Lung microvascular endothelial cell (primary cell): ENCODE results near the gene SIK1. TPM values are rescaled to one million over a fixed set of nuclear protein-coding genes. Genes with fewer than 3 reads are reported as not detected.
"Not testable (repeated sequence)": the region's sequence is repeated elsewhere in the genome, so short reads cannot be mapped to it uniquely, and the experiment has no call there.

Experiments
- DNase-seq, 2 donors: peaks; one replicate each; pipeline versions ENCODE4 v3.0.0 to v3.0.0-alpha.2; 2010; ENCODE audit warnings: low read depth in 2 of 2
- total RNA-seq: library from RNA; depleted of rRNA; stranded (reverse); fragments of >200 nt; gene quantifications from 2 replicates; pipeline ENCODE4 v1.2.1, GENCODE V29; 2014

The SIK1 gene
- total RNA-seq, 1 donor from 2014 or later = 4.0 TPM

- DNase-seq = not testable (repeated sequence)
Observed at GRCh38 chr21:43440835-43441727, 14.2 kb upstream of the SIK1 start.

GRCh38 chr21:43439316-43440075 is 12.6 kb upstream of the SIK1 start:
- not testable (repeated sequence) for DNase-seq

GRCh38 chr21:43436272-43436671 is 9.3 kb upstream of the SIK1 start:
- not testable (repeated sequence) for DNase-seq

GRCh38 chr21:43433340-43434136 is 6.6 kb upstream of the SIK1 start:
- DNase-seq = not testable (repeated sequence)

GRCh38 chr21:43430830-43431416 is 4.0 kb upstream of the SIK1 start:
- DNase-seq = not testable (repeated sequence)

GRCh38 chr21:43428964-43429363 is 2.0 kb upstream of the SIK1 start:
- DNase-seq = not testable (repeated sequence)

- DNase-seq = not testable (repeated sequence)
Observed at GRCh38 chr21:43427242-43427559, 270 bp upstream of the SIK1 start.

- not testable (repeated sequence) for DNase-seq
Observed at GRCh38 chr21:43426004-43426403, 927 bp downstream of the SIK1 start.

GRCh38 chr21:43419475-43419874 is 7.5 kb downstream of the SIK1 start:
- DNase-seq = not testable (repeated sequence)

- not testable (repeated sequence) for DNase-seq
Observed at GRCh38 chr21:43414576-43414975, 12.4 kb downstream of the SIK1 start.

- DNase-seq = not testable (repeated sequence)
Observed at GRCh38 chr21:43412020-43412788, 14.7 kb downstream of the SIK1 start.

GRCh38 chr21:43410456-43411068 is 16.4 kb downstream of the SIK1 start:
- not testable (repeated sequence) for DNase-seq

GRCh38 chr21:43407139-43407538 is 19.8 kb downstream of the SIK1 start:
- not testable (repeated sequence) for DNase-seq

- DNase-seq = not testable (repeated sequence)
Observed at GRCh38 chr21:43404450-43404849, 22.5 kb downstream of the SIK1 start.

- DNase-seq = not testable (repeated sequence)
Observed at GRCh38 chr21:43403651-43404430, 23.1 kb downstream of the SIK1 start.

GRCh38 chr21:43401125-43401524 is 25.8 kb downstream of the SIK1 start:
- DNase-seq = not testable (repeated sequence)

GRCh38 chr21:43399595-43400015 is 27.3 kb downstream of the SIK1 start:
- not testable (repeated sequence) for DNase-seq

- DNase-seq = not testable (repeated sequence)
Observed at GRCh38 chr21:43399136-43399535, 27.8 kb downstream of the SIK1 start.

- not testable (repeated sequence) for DNase-seq
Observed at GRCh38 chr21:43398533-43398932, 28.4 kb downstream of the SIK1 start.
